Psoas muscle (tissue), 8 donors: ENCODE data around the gene PHKA2. TPM values are rescaled to one million over a fixed set of nuclear protein-coding genes. Genes with fewer than 3 reads are reported as not detected.

Experiments used
- ATAC-seq, 4 donors: fragments of 200-7000 bp; cut with Tn5 transposase; one replicate each; pipeline ENCODE4 v1.9.1; 2020; ENCODE audit warnings: moderate library complexity in 3 of 4, mild to moderate bottlenecking in 2 of 4
- DNase-seq, 2 donors: peaks; one replicate each; pipeline ENCODE4 v3.0.0-alpha.2; 2020
- H3K27ac ChIP-seq: fragments of 200-600 bp; one replicate; pipeline ENCODE4 v1.8.0; 2022
- H3K27me3 ChIP-seq, 3 donors: fragments of 200-600 bp in 1 of 3; one replicate each; pipeline versions ENCODE4 v1.6.1 to v1.8.0; 2013 to 2022; ENCODE audit warnings: low read length in 2 of 3, mild to moderate bottlenecking in 2 of 3, moderate library complexity in 1 of 3; ENCODE audit not compliant: insufficient read depth in 3 of 3
- H3K36me3 ChIP-seq, 2 donors: fragments of 200-600 bp in 1 of 2; one replicate each; pipeline versions ENCODE4 v1.6.1 to v1.8.0; 2013 to 2022; ENCODE audit warnings: low read depth in 1 of 2, mild to moderate bottlenecking in 1 of 2, moderate library complexity in 1 of 2; ENCODE audit not compliant: insufficient read depth in 1 of 2
- H3K4me1 ChIP-seq: fragments of 200-600 bp; one replicate; pipeline ENCODE4 v1.8.0; 2022
- H3K4me3 ChIP-seq: fragments of 200-600 bp; one replicate; pipeline ENCODE4 v1.8.0; 2022; ENCODE audit warnings: mild to moderate bottlenecking
- H3K9me3 ChIP-seq: fragments of 200-600 bp; one replicate; pipeline ENCODE4 v1.8.0; 2022
- WGBS, 3 donors: extraction: QIAGEN DNeasy Blood & Tissue Kit; methylation state at CpG; one replicate each; pipeline versions ENCODE4 v1.1.6 to v1.1.7; 2013; 5-methylcytosine and 5-hydroxymethylcytosine counted together
- intact Hi-C, 2 donors: fragments of 100-400 bp; cut with DNase I; formaldehyde crosslinking; loops; one replicate each; pipeline versions ENCODE4 v1.11.0 to v1.14.2; 2022
- polyA plus RNA-seq, 3 donors: library from polyadenylated mRNA; stranded (reverse); fragments of 200-250 nt; gene quantifications; one replicate each; pipeline ENCODE4 v1.2.3, GENCODE V29; 2013
- total RNA-seq, 4 donors: library from RNA; stranded (reverse); fragmentation: NEBNext Ultra II Directional in 2 of 4; extraction: Animal tissue kit (Norgen Biotek cat#: 25700) in 2 of 4; gene quantifications; one replicate each; pipeline versions ENCODE4 v1.2.1 to v1.2.4, GENCODE V29; 2021 to 2023
- TF ChIP-seq, protein P1 (sequence below): fragments of 200-600 bp; IDR thresholded peaks from one replicate; pipeline ENCODE4 v1.8.0; 2022; ENCODE audit warnings: antibody characterized with exemption
- donor health status: healthy with polysubstance abuse.
- donor health status: DM: no; HTN: no; CAD: no; lungs with moderate emphysema.
- donor health status: Bipolar disorder and iron deficiency.
- donor health status: healthy.
- donor health status: DM: yes; HTN: yes; CAD: no.
- donor health status: DM: no; HTN: no; CAD: no.
- donor health status: DM: no; HTN: no; CAD: no.
- donor health status: DM: yes; HTN: yes; CAD: no.

Gene PHKA2
- total and polyA plus RNA-seq, 7 donors, result 3.7 to 24.8 (median 8.9) TPM

DNA sequence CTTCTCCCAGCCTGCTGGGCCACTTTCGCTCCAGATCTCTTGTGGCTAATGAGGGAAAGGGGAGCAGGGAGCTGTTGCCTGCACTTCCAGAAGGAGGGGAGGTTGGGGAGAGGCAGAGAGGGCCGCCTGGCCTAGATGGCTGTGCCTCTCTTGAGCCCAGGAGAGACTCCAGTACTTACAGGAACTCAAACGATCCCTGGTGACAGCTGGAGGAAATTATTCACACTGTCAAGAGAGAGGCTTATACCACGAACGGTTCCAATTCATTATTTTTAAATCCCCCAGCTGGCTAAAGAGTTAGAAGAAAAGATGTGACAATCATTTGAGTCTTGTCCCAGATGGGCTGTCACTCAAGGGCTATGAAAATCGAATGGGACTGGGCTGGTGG is 96.1 kb downstream of the PHKA2 start:
- Histone ChIP-seq H3K27ac (peak overlapping the region; percentile 80), H3K36me3 (no peaks in the 10 kb centered on the region), H3K4me3 (no peak overlapping the region), H3K9me3 (no peaks in the 10 kb centered on the region), H3K4me1 (no peaks in the 10 kb centered on the region), H3K27me3 (no peaks in the 10 kb centered on the region)
- WGBS, 3 donors, result 3 to 10% (median 7%) methylated on average over 6 of the region's 6 CpGs
- TF ChIP-seq, protein P1, sequence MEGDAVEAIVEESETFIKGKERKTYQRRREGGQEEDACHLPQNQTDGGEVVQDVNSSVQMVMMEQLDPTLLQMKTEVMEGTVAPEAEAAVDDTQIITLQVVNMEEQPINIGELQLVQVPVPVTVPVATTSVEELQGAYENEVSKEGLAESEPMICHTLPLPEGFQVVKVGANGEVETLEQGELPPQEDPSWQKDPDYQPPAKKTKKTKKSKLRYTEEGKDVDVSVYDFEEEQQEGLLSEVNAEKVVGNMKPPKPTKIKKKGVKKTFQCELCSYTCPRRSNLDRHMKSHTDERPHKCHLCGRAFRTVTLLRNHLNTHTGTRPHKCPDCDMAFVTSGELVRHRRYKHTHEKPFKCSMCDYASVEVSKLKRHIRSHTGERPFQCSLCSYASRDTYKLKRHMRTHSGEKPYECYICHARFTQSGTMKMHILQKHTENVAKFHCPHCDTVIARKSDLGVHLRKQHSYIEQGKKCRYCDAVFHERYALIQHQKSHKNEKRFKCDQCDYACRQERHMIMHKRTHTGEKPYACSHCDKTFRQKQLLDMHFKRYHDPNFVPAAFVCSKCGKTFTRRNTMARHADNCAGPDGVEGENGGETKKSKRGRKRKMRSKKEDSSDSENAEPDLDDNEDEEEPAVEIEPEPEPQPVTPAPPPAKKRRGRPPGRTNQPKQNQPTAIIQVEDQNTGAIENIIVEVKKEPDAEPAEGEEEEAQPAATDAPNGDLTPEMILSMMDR, result no peak
- DNase-seq, result no peak
- ATAC-seq, result peak in 3 of 4 donors; percentile 28 to 47 (median 39)
- intact Hi-C loops, result loop anchor here (2.0 to 10.0 kb wide), 5 partner anchors 56 to 496 kb away; partner anchors contain the start of gene CDKL5 (in 1 of the 2)

DNA sequence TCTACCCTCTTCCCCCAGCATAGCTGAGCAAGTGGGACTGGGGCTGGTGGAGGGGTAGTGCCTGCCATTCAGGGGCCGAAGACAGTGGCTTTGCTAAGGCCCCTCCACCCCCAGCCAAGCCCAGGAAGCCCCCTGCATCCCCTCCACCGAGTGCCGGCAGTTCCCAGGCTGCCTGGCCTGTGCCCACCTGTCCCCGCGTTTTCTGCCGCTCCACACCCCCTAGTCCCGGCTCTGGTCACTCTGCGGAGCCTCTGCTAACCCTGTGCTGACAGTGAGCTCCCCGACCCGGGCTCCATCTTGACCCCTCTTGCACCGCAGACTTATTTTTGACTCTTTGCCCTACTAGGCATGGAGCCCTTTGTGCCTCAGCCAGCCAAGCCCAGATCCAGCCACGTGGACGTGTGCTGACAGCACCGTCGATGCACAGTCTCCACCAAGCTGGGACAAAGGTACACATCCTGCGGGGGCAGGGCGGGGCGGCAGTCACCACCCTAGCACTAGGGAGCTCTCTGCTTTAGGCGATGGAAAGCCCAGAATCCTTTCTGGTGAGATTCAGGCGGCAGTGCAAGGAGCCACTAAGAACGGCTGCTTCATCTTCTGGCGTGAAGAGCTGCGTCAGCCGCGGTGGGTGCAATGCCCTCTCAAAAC is 96.6 kb downstream of the PHKA2 start:
- DNase-seq, result peak; percentile 37 to 72
- no peaks in the 10 kb centered on the region for H3K27me3 ChIP-seq
- intact Hi-C loops, result loop anchor here (2.0 to 10.0 kb wide), 5 partner anchors 55 to 495 kb away; partner anchors contain the start of gene CDKL5 (in 1 of the 2)
- H3K9me3 ChIP-seq, result no peaks in the 10 kb centered on the region
- H3K27ac ChIP-seq, result peak overlapping the region; percentile 80
- no peaks in the 10 kb centered on the region for H3K36me3 ChIP-seq
- WGBS, 3 donors, result 7 to 28% (median 10%) methylated on average over 22 to 25 of the region's 25 CpGs
- H3K4me1 ChIP-seq, result no peaks in the 10 kb centered on the region
- TF ChIP-seq, protein P1, result no peak
- peak; percentile 45 to 75 (median 70) for ATAC-seq
- H3K4me3 ChIP-seq, result peak overlapping the region; percentile 51

DNA sequence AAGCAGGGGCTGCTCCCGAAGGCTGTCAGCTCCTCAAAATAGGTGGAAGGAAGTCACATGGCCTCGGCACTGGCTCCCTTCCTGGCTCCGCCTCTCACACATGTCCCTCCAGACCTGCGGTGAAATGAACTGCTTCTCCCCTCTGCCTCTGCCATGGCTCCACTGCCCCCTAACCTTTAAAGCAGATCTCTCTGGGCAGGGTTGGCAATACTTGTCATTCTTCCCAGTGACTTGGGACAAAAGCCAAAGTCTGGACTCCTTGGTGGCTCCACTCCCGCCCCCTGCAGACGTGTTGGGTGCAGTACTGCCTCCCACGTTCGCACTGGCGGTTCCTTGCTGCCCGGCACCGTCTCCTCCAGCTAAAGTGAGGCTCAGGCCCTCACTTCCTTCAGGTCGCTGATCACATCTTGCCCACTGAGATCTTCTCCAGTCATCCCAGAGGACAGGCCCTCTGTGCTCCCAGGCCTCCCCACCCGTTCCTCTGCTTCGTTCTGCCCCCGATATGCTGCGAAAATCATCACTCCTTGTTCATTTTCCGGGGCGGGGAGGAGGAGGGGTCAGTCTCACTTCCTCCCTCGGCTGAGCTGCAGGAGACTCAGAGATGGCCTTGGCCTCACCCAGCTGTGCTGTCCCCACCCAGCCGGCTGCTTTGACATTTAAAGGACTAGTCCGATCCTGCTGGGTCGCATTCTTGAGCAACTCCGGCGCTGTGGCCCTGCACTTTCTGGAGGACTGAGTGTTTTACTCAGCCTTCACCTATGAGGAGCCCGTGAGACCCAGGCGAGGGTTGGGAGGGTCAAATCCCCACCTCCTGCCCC is 97.4 kb downstream of the PHKA2 start:
- no peaks in the 10 kb centered on the region for H3K9me3 ChIP-seq
- peak overlapping the region; percentile 80 for H3K27ac ChIP-seq
- peak; percentile 78 to 85 (median 81) for ATAC-seq
- 1 to 23% (median 6%) methylated on average over 21 to 26 of the region's 26 CpGs for WGBS, 3 donors
- DNase-seq, result peak; percentile 77 to 90
- H3K27me3 ChIP-seq, result no peaks in the 10 kb centered on the region
- TF ChIP-seq, protein P1, result peak; percentile 51
- no peaks in the 10 kb centered on the region for H3K4me1 ChIP-seq
- intact Hi-C loops, result loop anchor here (2.0 to 10.0 kb wide), 5 partner anchors 54 to 494 kb away; partner anchors contain the start of gene CDKL5 (in 1 of the 2)
- peak overlapping the region; percentile 51 for H3K4me3 ChIP-seq
- H3K36me3 ChIP-seq, result no peaks in the 10 kb centered on the region

DNA sequence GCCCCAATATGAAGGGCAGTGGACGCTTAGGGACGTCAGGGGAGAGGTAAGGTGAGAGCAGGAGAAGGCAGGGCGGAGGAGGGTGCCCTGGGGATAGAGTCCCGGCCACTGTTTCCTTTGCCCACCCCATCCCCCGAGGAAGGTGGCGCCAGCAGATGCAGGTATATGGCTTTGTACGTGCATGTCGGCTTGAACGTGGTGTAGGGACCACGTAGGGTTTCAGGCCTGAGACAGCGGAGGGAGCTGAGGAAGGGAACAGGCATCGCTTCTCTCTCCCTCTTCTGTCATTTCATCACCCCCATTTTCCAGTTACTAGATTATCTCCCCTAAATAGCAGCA is 97.9 kb downstream of the PHKA2 start:
- intact Hi-C loops, result loop anchor here (2.0 to 10.0 kb wide), 5 partner anchors 54 to 494 kb away; partner anchors contain the start of gene CDKL5 (in 1 of the 2)
- no peak for DNase-seq
- WGBS, 3 donors, result 2 to 36% (median 8%) methylated on average over 8 to 12 of the region's 12 CpGs
- H3K27me3 ChIP-seq, result no peaks in the 10 kb centered on the region
- peak overlapping the region; percentile 80 for H3K27ac ChIP-seq
- ATAC-seq, result peak in 1 of 4 donors; percentile 12
- H3K4me1 ChIP-seq, result no peaks in the 10 kb centered on the region
- no peaks in the 10 kb centered on the region for H3K36me3 ChIP-seq
- H3K4me3 ChIP-seq, result peak overlapping the region; percentile 51
- TF ChIP-seq, protein P1, result no peak
- H3K9me3 ChIP-seq, result no peaks in the 10 kb centered on the region
